H9 (cell line): ENCODE results near the gene STX16. TPM values are rescaled to one million over a fixed set of nuclear protein-coding genes. Genes with fewer than 3 reads are reported as not detected.

ENCODE experiments used
- DNase-seq: peaks from one replicate; pipeline ENCODE4 v3.0.0-alpha.2; 2017
- H2AFZ ChIP-seq: one replicate; pipeline ENCODE4 v1.6.1; 2013; ENCODE audit warnings: mild to moderate bottlenecking, low read length, control low read depth, moderate library complexity
- H2AK5ac ChIP-seq: 2 replicates; pipeline ENCODE4 v1.6.1; 2013; ENCODE audit warnings: low read length, control low read depth, mixed read lengths; ENCODE audit not compliant: insufficient read length
- H2BK120ac ChIP-seq: one replicate; pipeline ENCODE4 v1.6.1; 2013; ENCODE audit warnings: low read depth, mild to moderate bottlenecking, low read length, control low read depth, inconsistent platforms; ENCODE audit not compliant: poor library complexity, severe bottlenecking
- H2BK12ac ChIP-seq: 2 replicates; pipeline ENCODE4 v1.6.1; 2013; ENCODE audit warnings: low read length, control low read depth, mixed read lengths, low read depth; ENCODE audit not compliant: insufficient read length
- H2BK15ac ChIP-seq: 2 replicates; pipeline ENCODE4 v1.6.1; 2013; ENCODE audit warnings: low read depth, low read length, control low read depth
- H2BK20ac ChIP-seq: one replicate; pipeline ENCODE4 v1.6.1; 2013; ENCODE audit warnings: low read depth, mild to moderate bottlenecking, low read length, control low read depth, inconsistent platforms; ENCODE audit not compliant: poor library complexity, severe bottlenecking
- H2BK5ac ChIP-seq: 2 replicates; pipeline ENCODE4 v1.6.1; 2013; ENCODE audit warnings: low read length, control low read depth, mixed read lengths; ENCODE audit not compliant: insufficient read length
- H3K14ac ChIP-seq: 2 replicates; pipeline ENCODE4 v1.6.1; 2013; ENCODE audit warnings: low read length, control low read depth; ENCODE audit not compliant: insufficient read depth
- H3K18ac ChIP-seq: 2 replicates; pipeline ENCODE4 v1.6.1; 2013; ENCODE audit warnings: low read depth, mild to moderate bottlenecking, mixed read lengths, low read length, control low read depth; ENCODE audit not compliant: insufficient read length
- H3K23ac ChIP-seq: 2 replicates; pipeline ENCODE4 v1.6.1; 2013; ENCODE audit warnings: low read length, control low read depth, mixed read lengths, low read depth; ENCODE audit not compliant: insufficient read length
- H3K23me2 ChIP-seq: 2 replicates; pipeline ENCODE4 v1.6.1; 2013; ENCODE audit warnings: low read depth, mild to moderate bottlenecking, mixed read lengths, low read length, control low read depth; ENCODE audit not compliant: insufficient read length, poor library complexity, severe bottlenecking
- H3K27ac ChIP-seq: 2 replicates; pipeline ENCODE4 v1.5.1; 2013; ENCODE audit warnings: low read length, control low read depth, mixed read lengths, low read depth; ENCODE audit not compliant: insufficient read length
- H3K27me3 ChIP-seq: 2 replicates; pipeline ENCODE4 v1.6.1; 2013; ENCODE audit warnings: low read length, control low read depth, inconsistent platforms; ENCODE audit not compliant: insufficient read depth
- H3K4ac ChIP-seq: 2 replicates; pipeline ENCODE4 v1.6.1; 2013; ENCODE audit warnings: low read depth, mild to moderate bottlenecking, control low read depth, inconsistent platforms, low read length, moderate library complexity
- H3K4me1 ChIP-seq: 2 replicates; pipeline ENCODE4 v1.6.1; 2013; ENCODE audit warnings: low read length, control low read depth, inconsistent platforms; ENCODE audit not compliant: insufficient read depth
- H3K4me2 ChIP-seq: 2 replicates; pipeline ENCODE4 v1.6.1; 2013; ENCODE audit warnings: low read length, control low read depth, mixed read lengths; ENCODE audit not compliant: insufficient read length, insufficient read depth
- H3K56ac ChIP-seq: 2 replicates; pipeline ENCODE4 v1.6.1; 2013; ENCODE audit warnings: low read depth, mild to moderate bottlenecking, mixed read lengths, low read length, control low read depth; ENCODE audit not compliant: insufficient read length
- H3K79me1 ChIP-seq: 2 replicates; pipeline ENCODE4 v1.6.1; 2013; ENCODE audit warnings: low read depth, mild to moderate bottlenecking, moderate library complexity, low read length, control low read depth, inconsistent platforms; ENCODE audit not compliant: insufficient read depth, poor library complexity, severe bottlenecking
- H3K79me2 ChIP-seq: 2 replicates; pipeline ENCODE4 v1.6.1; 2013; ENCODE audit warnings: low read length, control low read depth, inconsistent platforms; ENCODE audit not compliant: insufficient read depth
- H3K9ac ChIP-seq: 2 replicates; pipeline ENCODE4 v1.6.1; 2013; ENCODE audit warnings: low read length, control low read depth, mixed read lengths; ENCODE audit not compliant: insufficient read length; ENCODE audit errors: extremely low read depth
- H3K9me3 ChIP-seq: one replicate; pipeline ENCODE4 v1.6.1; 2013; ENCODE audit warnings: low read depth, low read length, inconsistent platforms; ENCODE audit not compliant: control insufficient read depth
- H3T11ph ChIP-seq: one replicate; pipeline ENCODE4 v1.6.1; 2013; ENCODE audit warnings: mild to moderate bottlenecking, low read length, control low read depth, inconsistent platforms
- H4K20me1 ChIP-seq: one replicate; pipeline ENCODE4 v1.6.1; 2013; ENCODE audit not compliant: control insufficient read depth, insufficient read length, insufficient read depth
- H4K5ac ChIP-seq: 2 replicates; pipeline ENCODE4 v1.6.1; 2013; ENCODE audit warnings: low read depth, mild to moderate bottlenecking, mixed read lengths, low read length, control low read depth; ENCODE audit not compliant: insufficient read length
- H4K8ac ChIP-seq: replicated peaks from 2 replicates; pipeline ENCODE4 v1.6.1; 2013; ENCODE audit warnings: low read length, control low read depth, mixed read lengths, low read depth; ENCODE audit not compliant: insufficient read length
- H4K91ac ChIP-seq: 2 replicates; pipeline ENCODE4 v1.6.1; 2013; ENCODE audit warnings: low read depth, mild to moderate bottlenecking, moderate library complexity, mixed read lengths, low read length, control low read depth; ENCODE audit not compliant: insufficient read length
- H3K27ac Mint-ChIP-seq, 3 experiments: 2 replicates in 2 of 3; 3 replicates in 1 of 3; pipeline ENCODE4 v1.8.0; 2020 to 2021; ENCODE audit warnings: mixed read lengths in 3 of 3, mild to moderate bottlenecking in 1 of 3, moderate library complexity in 1 of 3
- H3K27me3 Mint-ChIP-seq: 2 replicates; pipeline ENCODE4 v1.8.0; 2021; ENCODE audit warnings: low read depth, mild to moderate bottlenecking, moderate library complexity, mixed read lengths
- H3K36me3 Mint-ChIP-seq, 3 experiments: 2 replicates in 2 of 3; 3 replicates in 1 of 3; pipeline ENCODE4 v1.8.0; 2020 to 2021; ENCODE audit warnings: low read depth in 3 of 3, mixed read lengths in 3 of 3; ENCODE audit not compliant: insufficient read depth in 1 of 3
- H3K4me1 Mint-ChIP-seq, 2 experiments: 2 replicates each; pipeline ENCODE4 v1.8.0; 2020; ENCODE audit warnings: mixed read lengths in 2 of 2
- H3K4me3 Mint-ChIP-seq, 2 experiments: 2 replicates in 1 of 2; 3 replicates in 1 of 2; pipeline ENCODE4 v1.8.0; 2020 to 2021; ENCODE audit warnings: mild to moderate bottlenecking in 2 of 2, mixed read lengths in 2 of 2, moderate library complexity in 1 of 2
- H3K9me3 Mint-ChIP-seq, 2 experiments: 2 replicates in 1 of 2; 3 replicates in 1 of 2; pipeline ENCODE4 v1.8.0; 2020; ENCODE audit warnings: mild to moderate bottlenecking in 2 of 2, mixed read lengths in 2 of 2, moderate library complexity in 1 of 2
- CTCF ChIP-seq: fragments of 200-600 bp; sonication (generic); conservative IDR thresholded peaks from 3 replicates; pipeline ENCODE4 v1.8.0; 2021; ENCODE audit warnings: antibody characterized with exemption, mild to moderate bottlenecking
- WGBS: extraction: QIAGEN DNeasy Blood & Tissue Kit; methylation state at CpG from one replicate; pipeline ENCODE4 v1.1.7; 2013; ENCODE audit warnings: missing lambda C conversion rate, low lambda C conversion rate, mixed read lengths; ENCODE audit not compliant: insufficient read length; ENCODE audit errors: extremely low coverage; 5-methylcytosine and 5-hydroxymethylcytosine counted together
- total RNA-seq: library from RNA; stranded (reverse); gene quantifications from 2 replicates; pipeline ENCODE4 v1.2.1, GENCODE V29; 2021

Gene STX16
- total RNA-seq, 1 experiment from 2014 or later = 87.8 TPM

- no peak overlapping the region for H2BK12ac ChIP-seq
- no peak overlapping the region for H2BK5ac ChIP-seq
- no peaks in the 10 kb centered on the region for H4K20me1 ChIP-seq
- H3K27me3 Mint-ChIP-seq = no peaks in the 10 kb centered on the region
- H3K23ac ChIP-seq = no peak overlapping the region
- no peaks in the 10 kb centered on the region for H3K9me3 ChIP-seq
- no peak overlapping the region for H2BK20ac ChIP-seq
- H3K23me2 ChIP-seq = peaks cover under 1% of the 10 kb centered on the region
- H3K14ac ChIP-seq = no peak overlapping the region
- no peak overlapping the region; a peak in 1 of 5 replicates for H3K4me3 Mint-ChIP-seq
- no peak overlapping the region for H4K8ac ChIP-seq
- peaks cover 0 to 25% (median 17%) of the 10 kb centered on the region in 3 experiments; a peak in 5 of 7 replicates for H3K36me3 Mint-ChIP-seq
- H3K18ac ChIP-seq = no peak overlapping the region
- DNase-seq = no peak
- H2BK15ac ChIP-seq = no peak overlapping the region
- peak overlapping the region; percentile 18 for H3K9ac ChIP-seq
- no peak overlapping the region for H3K4ac ChIP-seq
- no peak overlapping the region for H2AK5ac ChIP-seq
- WGBS = no CpG with 5 or more reads among the region's 4 CpGs
- no peaks in the 10 kb centered on the region for H3K27me3 ChIP-seq
- no peak overlapping the region for H3K27ac ChIP-seq
- no peak overlapping the region for H3K56ac ChIP-seq
- H2AFZ ChIP-seq = no peak overlapping the region
- peaks cover 10% of the 10 kb centered on the region; the same call in 1 of the 2 replicates for H3K4me1 ChIP-seq
- H4K5ac ChIP-seq = no peak overlapping the region
- peaks cover 74 to 78% of the 10 kb centered on the region in 2 experiments for H3K4me1 Mint-ChIP-seq
- no peak overlapping the region for H4K91ac ChIP-seq
- no peak overlapping the region for H3T11ph ChIP-seq
- peak overlapping the region; percentile 40 to 96 (median 42); a peak in 6 of 7 replicates for H3K27ac Mint-ChIP-seq
- no peaks in the 10 kb centered on the region for H3K79me1 ChIP-seq
- H3K79me2 ChIP-seq = peaks cover 42% of the 10 kb centered on the region
- TF ChIP-seq CTCF = no peak
- H3K4me2 ChIP-seq = peak overlapping the region; percentile 13
- H2BK120ac ChIP-seq = no peak overlapping the region
- no peaks in the 10 kb centered on the region for H3K9me3 Mint-ChIP-seq
Measured at GRCh38 chr20:58657986-58658385, 6.9 kb downstream of the STX16 start.
